Keratinocyte (primary cell): ENCODE measurements around the gene BLNK. TPM values are rescaled to one million over a fixed set of nuclear protein-coding genes. Genes with fewer than 3 reads are reported as not detected.

Experiments used
- DNase-seq: peaks from one replicate; pipeline ENCODE4 v3.0.0-alpha.2; 2011; ENCODE audit warnings: low read depth, missing footprints, low spot score
- FAIRE-seq: peaks from 2 replicates; lab custom pipeline; 2011; peaks lifted over from hg19 to GRCh38; lab: Jason Lieb, UNC
- H2AFZ ChIP-seq: 2 replicates; pipeline ENCODE4 v1.6.0; 2012; ENCODE audit warnings: low read length, control low read depth, inconsistent platforms; ENCODE audit not compliant: control insufficient read depth
- H3K27ac ChIP-seq: 2 replicates; pipeline ENCODE4 v1.5.1; 2011; ENCODE audit warnings: low read length; ENCODE audit not compliant: control insufficient read depth, insufficient read depth
- H3K27me3 ChIP-seq: 3 replicates; pipeline ENCODE4 v1.6.0; 2011; ENCODE audit warnings: low read length; ENCODE audit not compliant: control insufficient read depth, insufficient read depth; ENCODE audit errors: extremely low read depth
- H3K36me3 ChIP-seq, 2 experiments: 2 replicates in 1 of 2; 3 replicates in 1 of 2; pipeline ENCODE4 v1.5.1; 2011; ENCODE audit warnings: low read length in 2 of 2, mild to moderate bottlenecking in 1 of 2; ENCODE audit not compliant: control insufficient read depth in 2 of 2, insufficient read depth in 2 of 2; ENCODE audit errors: extremely low read depth in 1 of 2
- H3K4me1 ChIP-seq: 3 replicates; pipeline ENCODE4 v1.5.1; 2011; ENCODE audit warnings: low read length; ENCODE audit not compliant: control insufficient read depth, insufficient read depth; ENCODE audit errors: extremely low read depth
- H3K4me2 ChIP-seq: 3 replicates; pipeline ENCODE4 v1.6.0; 2011; ENCODE audit warnings: low read depth, low read length; ENCODE audit not compliant: control insufficient read depth, insufficient read depth; ENCODE audit errors: extremely low read depth
- H3K4me3 ChIP-seq, 3 experiments: fragments of 200-600 bp in 1 of 3; sonication (generic) in 1 of 3; 2 replicates in 2 of 3; 3 replicates in 1 of 3; pipeline ENCODE4 v1.5.1; 2011 to 2016; ENCODE audit warnings: low read length in 3 of 3, mild to moderate bottlenecking in 3 of 3, control low read depth in 2 of 3, inconsistent platforms in 1 of 3, low read depth in 1 of 3, mixed read lengths in 1 of 3, mixed run types in 1 of 3, moderate library complexity in 1 of 3; ENCODE audit not compliant: control insufficient read depth in 2 of 3, insufficient read depth in 2 of 3; ENCODE audit errors: extremely low read depth in 1 of 3
- H3K79me2 ChIP-seq: 2 replicates; pipeline ENCODE4 v1.6.0; 2012; ENCODE audit warnings: low read length; ENCODE audit not compliant: control insufficient read depth, insufficient read depth
- H3K9ac ChIP-seq: 3 replicates; pipeline ENCODE4 v1.6.0; 2011; ENCODE audit warnings: low read length; ENCODE audit not compliant: control insufficient read depth, insufficient read depth; ENCODE audit errors: extremely low read depth
- H3K9me1 ChIP-seq: 3 replicates; pipeline ENCODE4 v1.6.0; 2011; ENCODE audit warnings: low read length; ENCODE audit not compliant: control insufficient read depth, insufficient read depth; ENCODE audit errors: extremely low read depth
- H3K9me3 ChIP-seq: 2 replicates; pipeline ENCODE4 v1.5.1; 2012; ENCODE audit warnings: low read depth, low read length; ENCODE audit not compliant: control insufficient read depth
- H4K20me1 ChIP-seq: 3 replicates; pipeline ENCODE4 v1.6.0; 2011; ENCODE audit warnings: low read length; ENCODE audit not compliant: control insufficient read depth, insufficient read depth; ENCODE audit errors: extremely low read depth
- CTCF ChIP-seq, 3 experiments: IDR thresholded peaks in 1 of 3; conservative IDR thresholded peaks in 1 of 3; optimal IDR thresholded peaks in 1 of 3; 2 replicates in 2 of 3; 3 replicates in 1 of 3; pipeline versions ENCODE3 to v1.5.1; 2011; ENCODE audit warnings: low read length in 3 of 3, mild to moderate bottlenecking in 3 of 3, moderate library complexity in 2 of 3, control low read depth in 1 of 3, inconsistent platforms in 1 of 3; ENCODE audit not compliant: insufficient read depth in 2 of 3; ENCODE audit errors: extremely low read depth in 1 of 3
- EZH2 ChIP-seq: IDR thresholded peaks from one replicate; pipeline ENCODE4 v1.6.1; 2012; ENCODE audit warnings: inconsistent platforms, mild to moderate bottlenecking, low read length, moderate library complexity
- dilution Hi-C: fragments of 300-500 bp; cut with MboI; formaldehyde crosslinking; loops from one replicate; pipeline ENCODE4 v1.7.0; 2020; ENCODE audit warnings: low sequenced_read_pairs; ENCODE audit not compliant: extremely low pct_ligation_motif_present
- polyA plus RNA-seq, 5 experiments: library from polyadenylated mRNA; depleted of rRNA in 3 of 5; stranded (reverse) in 3 of 5; stranded (forward) in 1 of 5; unstranded in 1 of 5; fragments of >200 nt; gene quantifications; 1 replicate in 1 of 5; 2 replicates in 3 of 5; 3 replicates in 1 of 5; pipeline versions ENCODE4 v1.2.1 to v1.2.3, GENCODE V29; 2011 to 2012; ENCODE audit warnings: missing spikeins in 2 of 5, low read depth in 1 of 5, low replicate concordance in 1 of 5

The BLNK gene
- polyA plus RNA-seq, 1 donor (not counting 4 experiments of a cell fraction or from before 2014, with no cell fraction given): 2.2 TPM

GRCh38 chr10:96268341-96268909, 2.9 kb downstream of the BLNK start:
- no peak overlapping the region for H3K27ac ChIP-seq
- H4K20me1 ChIP-seq: no peaks in the 10 kb centered on the region
- H3K9me1 ChIP-seq: no peaks in the 10 kb centered on the region
- H3K9me3 ChIP-seq: no peaks in the 10 kb centered on the region
- FAIRE-seq (peak; percentile 26), DNase-seq (no peak)
- H3K9ac ChIP-seq: no peak overlapping the region
- H3K27me3 ChIP-seq: no peaks in the 10 kb centered on the region
- H3K4me2 ChIP-seq: no peak overlapping the region
- H3K4me1 ChIP-seq: peaks cover 35% of the 10 kb centered on the region
- H3K79me2 ChIP-seq: no peaks in the 10 kb centered on the region
- dilution Hi-C loops: no loop called here
- no peak overlapping the region for H2AFZ ChIP-seq
- no peaks in the 10 kb centered on the region for H3K36me3 ChIP-seq
- TF ChIP-seq EZH2: no peak
- TF ChIP-seq CTCF (optimal IDR thresholded peaks at IDR 0.05 in 1 of 3, IDR thresholded peaks at IDR 0.05 in 1 of 3, conservative IDR thresholded peaks at IDR 0.05 in 1 of 3; ENCODE audit: extremely low read depth in 1 of 3, insufficient read depth in 2 of 3, low read length in 3 of 3): no peak
- no peak overlapping the region for H3K4me3 ChIP-seq

GRCh38 chr10:96267234-96267705, 4.1 kb downstream of the BLNK start:
- Histone ChIP-seq H3K9me3 (no peaks in the 10 kb centered on the region), H3K4me3 (no peak overlapping the region), H3K27me3 (no peaks in the 10 kb centered on the region), H3K9ac (no peak overlapping the region), H3K36me3 (no peaks in the 10 kb centered on the region), H3K27ac (no peak overlapping the region), H3K4me2 (peak overlapping the region; percentile 30), H3K9me1 (no peaks in the 10 kb centered on the region), H2AFZ (no peak overlapping the region), H3K79me2 (no peaks in the 10 kb centered on the region), H4K20me1 (no peaks in the 10 kb centered on the region), H3K4me1 (peaks cover 24% of the 10 kb centered on the region)
- no peak for TF ChIP-seq CTCF (optimal IDR thresholded peaks at IDR 0.05 in 1 of 3, IDR thresholded peaks at IDR 0.05 in 1 of 3, conservative IDR thresholded peaks at IDR 0.05 in 1 of 3; ENCODE audit: extremely low read depth in 1 of 3, insufficient read depth in 2 of 3, low read length in 3 of 3)
- no peak for TF ChIP-seq EZH2
- no peak for DNase-seq
- dilution Hi-C loops: no loop called here
- peak; percentile 36 for FAIRE-seq
